ENCODE results near the gene SYT13.

Gene SYT13

GRCh38 chr11:45245218-45246045 is 40.7 kb downstream of the SYT13 start:
- no peak for DNase-seq

- DNase-seq = no peak
These were observed 42.2 kb downstream of the SYT13 start for GRCh38 chr11:45243967-45244366.

- no peak for DNase-seq
These were observed 46.4 kb downstream of the SYT13 start for GRCh38 chr11:45239733-45240132.

- DNase-seq = no peak
These were observed 47.4 kb downstream of the SYT13 start for GRCh38 chr11:45238724-45239123.

- DNase-seq = no peak
These were observed 48.3 kb downstream of the SYT13 start for GRCh38 chr11:45237711-45238315.

- DNase-seq = no peak
These were observed 51.7 kb downstream of the SYT13 start for GRCh38 chr11:45234306-45235006.

GRCh38 chr11:45233804-45234170 is 52.4 kb downstream of the SYT13 start:
- DNase-seq = no peak

- DNase-seq = peak; percentile 30 to 51
These were observed 52.9 kb downstream of the SYT13 start for GRCh38 chr11:45233121-45233803.

- DNase-seq = no peak
These were observed 53.6 kb downstream of the SYT13 start for GRCh38 chr11:45232341-45233080.

- no peak for DNase-seq
These were observed 56.6 kb downstream of the SYT13 start for GRCh38 chr11:45229401-45230020.

- DNase-seq = no peak
These were observed 58.3 kb downstream of the SYT13 start for GRCh38 chr11:45227836-45228235.

GRCh38 chr11:45226901-45227300 is 59.2 kb downstream of the SYT13 start:
- DNase-seq = no peak

GRCh38 chr11:45225961-45226871 is 59.9 kb downstream of the SYT13 start:
- no peak for DNase-seq

- DNase-seq = no peak
These were observed 60.9 kb downstream of the SYT13 start for GRCh38 chr11:45225277-45225676.

GRCh38 chr11:45224766-45225165 is 61.4 kb downstream of the SYT13 start:
- DNase-seq = no peak

- DNase-seq = no peak
These were observed 62.6 kb downstream of the SYT13 start for GRCh38 chr11:45223496-45223895.

GRCh38 chr11:45219411-45219810 is 66.7 kb downstream of the SYT13 start:
- DNase-seq = no peak

GRCh38 chr11:45218705-45219104 is 67.4 kb downstream of the SYT13 start:
- DNase-seq = no peak

GRCh38 chr11:45217991-45218390 is 68.2 kb downstream of the SYT13 start:
- DNase-seq = no peak

- no peak for DNase-seq
These were observed 69.2 kb downstream of the SYT13 start for GRCh38 chr11:45216901-45217300.

- no peak for DNase-seq
These were observed 70.1 kb downstream of the SYT13 start for GRCh38 chr11:45216031-45216430.
